ENCODE data around the gene FAM174C.

DNA sequence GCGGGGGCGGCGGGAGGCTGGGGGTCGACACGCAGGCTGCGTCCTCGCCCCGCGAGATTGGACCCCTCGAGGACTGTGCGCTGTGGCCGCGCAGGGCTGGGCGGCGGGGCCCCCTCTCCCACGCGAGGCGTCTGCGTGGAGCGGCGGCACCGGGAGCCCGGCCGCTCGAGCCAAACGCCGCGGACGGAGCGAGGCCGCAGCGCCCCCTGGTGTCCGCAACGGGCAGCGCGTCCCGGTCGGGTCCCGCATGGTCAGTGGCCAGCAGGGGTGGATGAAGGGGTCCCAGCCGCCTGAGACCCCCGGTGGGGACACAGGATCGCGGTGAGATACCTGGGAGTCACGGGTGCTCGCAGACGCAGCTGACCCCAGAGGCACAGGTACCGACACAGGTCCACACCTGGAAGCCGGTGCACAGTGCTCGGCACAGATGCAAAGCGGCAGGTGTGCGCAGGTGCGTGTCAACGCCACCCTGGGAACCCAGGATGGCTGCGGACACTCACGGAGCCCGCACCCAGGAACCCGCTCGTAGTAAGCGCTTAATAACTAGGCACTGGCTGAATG, 8.3 kb upstream of the FAM174C start:
- TF ChIP-seq, protein P1, sequence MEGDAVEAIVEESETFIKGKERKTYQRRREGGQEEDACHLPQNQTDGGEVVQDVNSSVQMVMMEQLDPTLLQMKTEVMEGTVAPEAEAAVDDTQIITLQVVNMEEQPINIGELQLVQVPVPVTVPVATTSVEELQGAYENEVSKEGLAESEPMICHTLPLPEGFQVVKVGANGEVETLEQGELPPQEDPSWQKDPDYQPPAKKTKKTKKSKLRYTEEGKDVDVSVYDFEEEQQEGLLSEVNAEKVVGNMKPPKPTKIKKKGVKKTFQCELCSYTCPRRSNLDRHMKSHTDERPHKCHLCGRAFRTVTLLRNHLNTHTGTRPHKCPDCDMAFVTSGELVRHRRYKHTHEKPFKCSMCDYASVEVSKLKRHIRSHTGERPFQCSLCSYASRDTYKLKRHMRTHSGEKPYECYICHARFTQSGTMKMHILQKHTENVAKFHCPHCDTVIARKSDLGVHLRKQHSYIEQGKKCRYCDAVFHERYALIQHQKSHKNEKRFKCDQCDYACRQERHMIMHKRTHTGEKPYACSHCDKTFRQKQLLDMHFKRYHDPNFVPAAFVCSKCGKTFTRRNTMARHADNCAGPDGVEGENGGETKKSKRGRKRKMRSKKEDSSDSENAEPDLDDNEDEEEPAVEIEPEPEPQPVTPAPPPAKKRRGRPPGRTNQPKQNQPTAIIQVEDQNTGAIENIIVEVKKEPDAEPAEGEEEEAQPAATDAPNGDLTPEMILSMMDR (IDR thresholded peaks at IDR 0.05; ENCODE audit: low read depth, low read length) = peak; percentile 54
- no peak for TF ChIP-seq POLR2A (IDR thresholded peaks at IDR 0.05; ENCODE audit: extremely low read depth, insufficient read length)
- TF ChIP-seq, protein P2, sequence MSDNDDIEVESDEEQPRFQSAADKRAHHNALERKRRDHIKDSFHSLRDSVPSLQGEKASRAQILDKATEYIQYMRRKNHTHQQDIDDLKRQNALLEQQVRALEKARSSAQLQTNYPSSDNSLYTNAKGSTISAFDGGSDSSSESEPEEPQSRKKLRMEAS (IDR thresholded peaks at IDR 0.05; ENCODE audit: low read depth, low read length) = peak; percentile 36; the same call in 1 of the 2 replicates

Measured in NB4 (cell line).